GM19397 (cell line): ENCODE measurements around the gene TCP11L2.
"Not testable (repeated sequence)": the region's sequence is repeated elsewhere in the genome, so short reads cannot be mapped to it uniquely, and the experiment has no call there.

Experiments used
- ATAC-seq: cut with Tn5 transposase; IDR thresholded peaks from one replicate; pipeline ENCODE4 v1.9.1; 2021; ENCODE audit warnings: mild to moderate bottlenecking, moderate library complexity; ENCODE audit not compliant: unreplicated experiment

TCP11L2 gene

DNA sequence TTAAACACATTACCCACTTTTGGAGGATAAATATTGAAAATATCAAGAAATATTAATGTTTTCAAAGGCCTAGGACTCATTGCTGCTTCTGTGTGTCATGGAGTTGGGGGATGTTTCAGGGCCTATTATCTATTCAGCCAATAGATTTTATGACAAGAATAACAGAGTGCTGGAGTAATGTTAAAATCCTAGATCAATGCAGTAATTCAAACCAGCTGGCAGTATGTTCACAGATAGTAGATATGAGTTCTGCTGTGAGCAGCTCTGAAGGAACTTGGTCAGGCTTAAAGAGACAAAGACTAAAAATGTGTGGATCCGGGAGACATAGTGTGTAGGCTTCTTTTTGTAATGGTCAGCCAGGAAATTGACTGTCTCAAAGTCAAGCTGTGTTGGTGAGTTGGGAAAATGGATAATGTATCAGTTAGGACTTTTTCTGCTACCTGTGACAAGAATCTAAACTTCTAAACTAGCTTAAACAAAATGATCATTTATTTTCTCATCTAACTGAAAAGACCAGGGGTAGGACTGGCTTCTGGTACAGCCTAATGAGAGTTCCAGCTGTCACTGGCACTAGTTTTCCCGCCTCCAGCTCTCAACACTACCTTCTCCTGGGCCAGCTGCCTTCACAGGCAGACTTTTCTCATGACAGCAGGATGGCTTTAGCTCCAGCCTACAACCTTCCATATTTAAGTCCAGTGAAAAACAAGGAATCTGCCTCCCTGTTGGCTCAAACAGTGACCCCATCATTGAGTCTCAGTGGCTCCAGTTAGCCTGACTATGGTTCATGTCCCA lies 38.7 kb downstream of the TCP11L2 start:
- no peak for ATAC-seq

DNA sequence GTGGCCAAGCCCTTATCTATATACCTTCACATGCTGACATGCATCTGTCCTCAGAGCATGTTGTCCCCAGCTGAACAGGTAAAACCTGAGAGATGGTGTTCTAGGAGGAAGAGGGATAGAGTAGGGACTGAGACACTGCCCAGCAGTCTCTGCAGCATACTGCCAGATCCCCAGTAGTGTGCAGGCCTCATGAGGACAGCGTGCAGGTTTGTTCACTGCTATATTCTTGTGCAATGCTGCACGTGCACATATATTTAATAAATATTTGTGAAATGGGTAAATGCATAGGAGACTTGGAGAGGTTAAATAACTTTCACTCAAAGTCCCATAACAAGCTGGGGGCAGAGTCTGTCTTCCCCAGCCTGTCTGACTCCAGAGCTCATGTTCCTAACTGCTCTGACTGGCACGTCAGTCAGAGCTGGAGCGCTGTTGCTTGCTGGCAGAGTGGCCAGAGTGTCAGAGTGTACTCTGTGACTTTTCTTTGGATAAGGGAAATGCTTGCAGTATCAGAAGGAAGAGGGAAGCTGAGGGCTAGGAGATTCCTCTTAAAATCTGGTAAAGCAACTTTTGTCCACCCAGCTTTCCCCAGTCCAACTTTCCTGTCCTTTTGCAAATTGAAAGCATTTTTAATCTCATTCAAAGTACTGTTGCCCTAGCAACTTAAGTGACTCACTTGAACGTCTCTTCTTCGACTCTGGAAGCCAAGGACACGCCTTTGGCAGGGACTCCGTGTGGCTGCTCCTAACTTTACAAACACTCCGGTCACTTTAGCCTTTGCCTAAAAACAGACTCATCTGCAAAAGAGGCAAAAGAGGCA lies 40.1 kb downstream of the TCP11L2 start:
- no peak for ATAC-seq

DNA sequence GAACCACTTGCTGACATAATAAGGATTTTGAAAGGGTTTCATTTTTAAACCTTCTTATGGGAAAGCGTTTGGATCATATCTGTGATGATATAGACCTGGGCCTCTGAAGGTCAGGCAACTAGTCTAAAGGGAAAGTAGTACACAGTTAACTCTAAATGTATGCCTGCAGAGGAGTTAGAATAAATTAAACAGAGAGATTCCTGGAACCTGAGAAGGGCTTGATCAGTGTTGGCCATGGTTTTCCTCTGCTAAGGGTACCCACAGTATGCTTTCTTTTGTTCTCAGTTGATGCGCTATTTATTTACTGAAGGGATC lies 40.6 kb downstream of the TCP11L2 start:
- no peak for ATAC-seq

DNA sequence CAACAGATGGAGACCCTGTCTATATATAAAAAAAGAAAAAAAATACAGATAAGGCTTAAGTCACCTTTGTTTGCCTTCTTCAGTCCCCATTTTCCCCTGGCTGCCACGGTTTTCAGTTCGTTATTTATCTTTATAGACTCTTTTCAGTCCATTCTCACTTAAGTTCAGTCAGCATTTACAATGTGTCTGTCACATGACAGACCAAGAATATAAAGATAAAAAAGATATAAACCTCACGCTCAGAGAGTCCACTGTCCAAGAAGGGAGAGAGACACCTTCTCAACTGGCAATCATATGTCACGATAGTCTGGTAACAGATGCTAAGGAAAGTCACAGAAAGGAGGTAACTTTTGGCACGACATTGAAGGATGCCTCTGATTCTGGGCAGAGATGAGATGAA lies 41.6 kb downstream of the TCP11L2 start:
- no peak for ATAC-seq

DNA sequence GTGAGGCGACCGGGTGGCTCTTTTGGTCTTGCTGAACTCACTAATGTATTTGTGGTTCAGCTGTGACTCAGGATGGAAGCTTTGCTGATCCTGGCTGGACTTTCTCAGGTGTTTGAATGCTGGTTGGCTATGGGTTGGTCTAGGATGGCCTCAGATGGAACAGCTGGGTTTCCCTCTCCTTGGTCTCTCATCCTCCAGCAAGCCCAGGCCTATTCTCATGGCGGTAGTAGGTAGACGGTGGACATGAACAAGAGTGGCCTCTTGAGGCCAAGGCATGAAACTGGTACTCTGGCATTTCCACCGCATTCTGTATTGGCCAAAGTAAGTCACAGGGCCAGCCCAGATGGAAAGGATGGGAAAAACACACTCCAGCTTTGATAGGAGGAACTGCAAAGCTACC lies 43.2 kb downstream of the TCP11L2 start:
- no peak for ATAC-seq

DNA sequence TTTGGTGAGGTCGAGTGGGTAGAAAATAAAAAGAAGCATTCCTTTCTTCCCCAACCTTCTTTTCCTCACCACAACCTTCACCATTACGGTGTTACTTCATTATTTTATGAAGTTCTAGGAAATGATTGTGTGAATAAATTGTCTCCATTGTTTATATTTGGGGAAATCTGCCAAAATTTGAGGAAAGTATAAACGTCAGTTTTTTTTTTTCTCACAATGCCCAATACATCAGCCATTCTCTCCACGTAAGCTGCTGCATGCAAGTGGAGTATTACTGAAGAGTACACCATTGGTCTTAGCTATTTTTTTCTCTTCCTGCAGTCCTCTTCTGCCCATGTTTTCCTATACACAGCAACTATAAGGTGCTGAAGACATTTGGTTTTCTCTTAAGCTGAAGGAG lies 45.9 kb downstream of the TCP11L2 start:
- ATAC-seq, result no peak

DNA sequence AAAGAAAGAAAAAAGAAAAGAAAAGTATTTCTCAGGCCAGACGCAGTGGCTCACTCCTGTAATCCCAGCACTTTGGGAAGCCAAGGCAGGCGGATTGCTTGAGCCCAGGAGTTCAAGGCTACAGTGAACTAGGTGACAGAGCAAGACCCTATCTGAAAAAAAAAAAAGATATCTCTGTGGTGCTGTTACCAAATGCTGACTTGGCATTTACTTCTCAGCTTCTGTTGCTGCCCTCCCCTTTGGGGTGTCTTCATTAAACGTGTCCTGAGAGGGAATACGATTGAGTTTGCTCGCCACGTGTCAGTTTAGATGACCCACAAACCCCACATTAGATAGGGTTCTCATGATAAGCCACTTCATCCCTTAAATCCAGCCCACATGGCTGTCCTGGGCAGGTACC lies 50.6 kb downstream of the TCP11L2 start:
- ATAC-seq, result no peak

DNA sequence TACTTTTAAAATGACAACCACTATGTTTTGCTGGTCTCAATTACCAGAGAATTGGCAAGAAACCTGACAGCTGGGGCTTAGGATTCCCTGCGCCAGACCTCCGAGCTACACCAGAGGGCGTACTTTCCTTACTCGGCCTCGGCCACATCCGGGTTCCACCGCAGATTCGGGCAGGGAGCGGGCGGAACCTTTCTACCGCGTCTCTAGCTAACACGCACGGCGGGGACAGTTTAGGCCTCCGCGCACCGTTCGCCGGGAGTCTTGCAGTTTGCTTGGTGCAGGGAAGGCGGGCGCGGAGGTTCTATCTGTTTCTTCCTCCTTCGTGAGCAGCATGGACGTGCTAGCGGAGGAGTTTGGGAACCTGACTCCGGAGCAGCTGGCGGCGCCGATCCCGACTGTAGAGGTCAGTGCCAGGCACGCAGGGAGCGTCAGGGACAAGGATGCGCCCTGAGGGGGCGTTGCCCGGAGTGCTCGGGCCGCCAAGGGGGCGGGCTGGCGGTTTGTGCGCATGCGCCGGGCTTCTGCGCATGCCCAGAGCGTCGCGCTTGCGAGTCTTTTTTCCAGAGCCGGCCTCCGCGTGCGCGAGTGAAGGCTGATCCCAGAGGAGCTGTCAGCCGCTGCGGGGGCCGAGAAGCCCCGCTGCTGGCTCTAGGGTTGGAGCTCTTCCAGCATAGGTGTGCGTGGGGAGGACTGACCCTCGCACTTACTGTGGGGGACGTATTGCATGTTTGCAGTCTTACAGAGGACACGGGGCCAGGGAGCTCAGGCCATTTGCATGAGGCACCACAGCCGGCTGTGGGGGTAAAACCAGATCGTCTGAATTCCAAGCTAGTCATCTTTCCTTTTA lies 55.2 kb downstream of the TCP11L2 start, which contains the start of gene POLR3B:
TSS of gene POLR3B (plus strand) at position 200 of the 847 bp plus-strand sequence. CDS start at position 332, 132 bp downstream.
- ATAC-seq, result peak; percentile 87

DNA sequence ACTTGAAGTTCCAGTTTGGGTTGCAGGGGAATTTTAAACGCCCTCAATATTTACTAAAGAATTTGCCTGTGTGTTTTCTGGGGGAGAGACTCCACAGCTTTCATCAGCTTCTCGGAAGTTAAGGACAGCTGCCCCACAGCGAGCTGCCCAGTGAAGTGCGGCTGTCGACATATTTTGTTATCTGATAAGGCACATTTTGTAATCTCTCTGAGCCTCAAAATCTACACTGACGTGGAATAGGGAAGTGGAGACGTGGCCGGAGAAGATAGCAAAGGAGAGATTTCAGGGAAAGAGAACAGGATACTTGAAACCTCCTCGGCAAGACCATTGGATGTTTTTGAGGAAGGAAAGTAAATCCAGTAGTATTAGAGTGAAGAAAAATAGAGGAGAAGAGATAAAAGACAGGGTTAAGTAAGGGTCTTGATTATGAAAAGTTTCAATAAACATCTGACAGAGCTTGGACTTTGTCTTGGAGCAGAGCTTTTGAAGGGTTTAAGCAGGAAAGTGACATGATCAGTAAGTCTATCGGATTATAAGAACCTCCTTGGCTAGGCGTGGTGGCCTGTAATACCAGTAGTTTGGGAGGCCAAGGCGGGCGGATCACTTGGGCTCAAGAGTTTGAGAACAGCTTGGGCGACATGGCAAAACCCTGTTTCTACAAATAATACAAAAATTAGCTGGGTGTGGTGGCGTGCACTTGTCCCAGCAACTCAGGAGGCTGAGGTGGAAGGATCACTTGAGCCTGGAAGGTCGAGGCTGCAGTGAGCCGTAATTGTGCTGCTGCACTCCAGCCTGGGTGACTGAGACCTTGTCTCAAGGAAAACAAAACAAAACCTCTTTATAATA lies 56.1 kb downstream of the TCP11L2 start:
- ATAC-seq, result peak; percentile 1

DNA sequence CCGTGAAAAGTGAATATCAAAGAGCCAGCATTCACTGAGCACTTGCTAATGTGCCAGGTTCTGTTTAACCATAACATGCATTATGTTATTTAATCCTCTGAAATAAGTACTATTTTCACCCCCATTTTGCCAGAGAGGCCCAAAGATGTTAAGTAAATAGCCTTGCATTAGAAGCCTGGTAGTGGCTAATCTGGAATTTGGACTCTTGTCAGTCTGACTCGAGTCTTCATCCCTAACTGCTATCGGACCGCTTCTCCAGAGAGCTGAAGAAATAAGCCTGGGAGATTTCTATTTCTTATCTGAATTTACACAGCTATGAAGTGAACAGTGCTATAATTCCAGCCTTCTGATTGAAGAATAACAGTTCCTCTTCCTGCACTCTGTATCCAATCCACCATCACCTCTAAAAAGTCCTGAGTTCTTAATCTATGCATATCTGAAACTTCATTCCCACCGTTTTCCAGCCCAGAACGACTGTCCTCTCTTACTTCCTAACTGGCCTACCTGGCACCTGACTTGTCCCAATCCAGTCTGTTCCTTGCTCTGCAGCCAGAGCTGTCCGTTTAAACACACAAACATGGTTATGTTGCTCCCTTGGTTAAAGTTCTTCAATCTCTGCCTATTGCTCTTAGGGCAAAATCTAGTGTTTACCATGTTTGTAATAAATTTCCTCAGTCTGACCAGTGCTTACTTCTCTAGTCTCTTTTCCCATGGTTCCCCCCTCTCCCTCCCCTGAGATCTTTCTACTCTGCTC lies 57.3 kb downstream of the TCP11L2 start:
- no peak for ATAC-seq

DNA sequence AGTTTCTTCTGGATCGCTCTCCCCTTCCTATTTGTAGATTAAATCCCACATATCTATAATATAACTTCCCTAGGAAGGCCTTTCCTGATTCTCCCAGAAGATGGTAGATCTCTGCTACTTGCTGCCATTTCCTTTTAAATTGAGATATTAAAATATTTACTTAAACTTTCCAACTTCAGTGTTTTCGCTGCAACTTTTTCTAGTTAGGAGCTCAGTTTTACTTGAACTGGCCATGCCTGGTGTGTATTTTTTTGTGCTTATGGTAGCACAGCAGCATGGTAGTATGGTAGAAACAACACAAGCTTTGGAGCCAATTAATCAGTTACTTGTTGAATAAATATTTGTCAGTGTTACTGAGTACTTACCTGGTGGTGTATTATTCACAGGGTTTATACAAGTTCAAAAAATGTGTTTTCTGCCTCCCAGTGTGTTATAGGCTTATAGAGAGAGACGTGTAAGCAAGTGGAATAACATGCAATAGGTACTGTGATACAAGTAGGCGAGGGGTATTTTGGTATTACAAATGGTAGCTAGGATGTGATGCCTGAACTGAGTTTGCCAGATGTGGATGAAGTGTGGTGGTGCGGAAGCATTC lies 58.0 kb downstream of the TCP11L2 start:
- no peak for ATAC-seq

DNA sequence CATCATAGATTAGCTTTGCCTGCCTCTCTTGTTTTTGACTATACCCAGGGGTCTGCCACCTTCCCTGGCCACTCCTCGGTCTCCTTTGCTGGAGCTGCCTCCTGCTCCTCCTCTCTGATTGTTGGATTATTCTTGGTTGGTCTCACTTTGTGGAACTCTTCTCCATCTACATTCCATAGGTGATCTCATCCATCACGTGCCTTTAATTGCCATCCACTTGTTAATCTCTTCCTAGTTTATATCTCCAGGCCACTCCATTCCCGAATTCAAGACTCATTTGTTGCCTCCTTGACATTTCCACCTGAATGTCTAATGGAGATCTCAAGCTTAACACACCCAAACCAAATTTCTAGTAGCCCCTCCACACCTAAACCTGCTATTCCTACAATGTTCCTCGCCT lies 60.4 kb downstream of the TCP11L2 start:
- ATAC-seq, result no peak

DNA sequence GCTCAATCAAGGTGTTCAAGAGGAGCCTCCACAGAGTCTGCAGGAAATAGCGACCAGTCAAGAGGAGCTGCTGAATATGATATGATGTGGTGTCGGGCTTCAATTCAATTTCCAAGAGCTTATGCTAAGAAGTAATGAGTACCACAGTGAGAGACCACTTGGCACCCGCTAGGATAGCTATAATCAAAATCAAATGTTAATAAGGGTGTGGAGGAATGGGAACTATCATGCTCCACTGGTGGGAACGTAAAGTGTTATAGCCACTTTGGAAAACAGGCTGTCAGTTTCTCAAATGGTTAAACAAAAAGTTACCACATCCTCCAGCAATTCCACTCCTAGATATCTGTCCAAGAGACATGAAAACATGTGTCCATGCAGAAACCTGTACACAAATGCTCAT lies 61.7 kb downstream of the TCP11L2 start:
- no peak for ATAC-seq

DNA sequence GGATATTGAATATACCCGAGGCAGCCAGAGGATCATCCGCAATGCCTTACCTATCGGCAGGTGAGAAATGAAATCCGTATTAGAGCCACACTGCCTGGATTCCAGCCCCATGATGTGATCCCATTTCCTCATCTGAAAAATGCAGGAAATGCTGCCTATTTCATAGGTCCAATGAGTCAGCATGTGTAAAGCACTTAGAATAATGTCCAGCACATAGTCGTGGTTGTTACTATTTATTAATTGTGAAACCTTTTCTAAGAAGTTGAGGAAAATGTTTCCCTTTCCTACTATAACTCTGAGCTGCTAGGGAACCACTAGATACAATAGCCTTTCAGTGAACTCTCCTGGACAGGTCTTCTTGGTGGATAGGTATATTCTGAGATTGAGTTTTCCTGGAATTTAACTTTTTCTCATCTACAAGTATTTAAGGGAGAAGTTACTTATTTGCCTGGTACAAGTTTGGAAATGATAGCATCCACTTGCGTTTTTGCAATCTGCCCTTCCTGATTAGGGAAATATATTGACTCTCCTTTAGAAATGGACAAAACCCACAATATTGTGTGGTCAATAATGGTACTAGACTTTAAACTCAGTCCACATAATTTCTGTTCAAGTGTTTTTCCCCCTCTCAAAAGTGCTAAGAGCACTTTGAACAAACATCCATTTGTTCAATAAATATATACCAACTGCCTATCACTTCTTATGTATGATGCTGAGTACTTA lies 67.3 kb downstream of the TCP11L2 start:
- no peak for ATAC-seq

DNA sequence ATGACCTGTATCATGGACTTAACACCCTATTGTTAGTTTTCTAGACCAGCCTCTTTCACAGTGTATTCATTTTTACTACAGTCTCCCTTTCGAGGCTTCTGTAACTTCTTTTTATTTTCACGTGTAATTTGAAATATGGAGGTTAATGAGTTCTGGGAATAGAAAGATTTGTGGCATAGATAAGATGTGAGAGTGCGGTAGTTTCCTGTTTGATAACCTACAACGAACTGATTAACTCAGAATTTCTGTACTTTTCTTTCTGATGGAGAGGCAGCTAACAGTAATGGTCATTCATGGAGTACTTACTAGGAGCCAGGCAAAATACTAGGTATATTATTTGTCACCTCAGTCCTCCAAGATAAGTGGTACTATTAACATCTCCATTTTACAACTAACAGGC lies 76.3 kb downstream of the TCP11L2 start:
- no peak for ATAC-seq

DNA sequence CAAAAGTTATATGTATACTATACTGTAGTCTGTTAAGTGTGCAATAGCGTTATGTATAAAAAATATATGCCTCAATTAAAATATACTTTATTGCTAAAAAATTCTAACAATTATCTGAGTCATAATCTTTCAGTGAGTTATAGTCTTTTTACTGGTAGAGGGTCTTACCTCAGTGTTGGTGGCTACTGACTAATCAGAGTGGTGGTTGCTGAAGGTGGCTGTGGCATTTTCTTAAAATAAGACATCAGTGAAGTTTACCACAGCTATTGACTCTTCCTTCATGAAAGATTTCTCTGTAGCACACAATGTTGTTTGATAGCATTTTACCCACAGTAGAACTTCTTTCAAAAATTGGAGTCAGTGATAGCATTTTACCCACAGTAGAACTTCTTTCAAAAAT lies 78.4 kb downstream of the TCP11L2 start:
- ATAC-seq, result no peak

DNA sequence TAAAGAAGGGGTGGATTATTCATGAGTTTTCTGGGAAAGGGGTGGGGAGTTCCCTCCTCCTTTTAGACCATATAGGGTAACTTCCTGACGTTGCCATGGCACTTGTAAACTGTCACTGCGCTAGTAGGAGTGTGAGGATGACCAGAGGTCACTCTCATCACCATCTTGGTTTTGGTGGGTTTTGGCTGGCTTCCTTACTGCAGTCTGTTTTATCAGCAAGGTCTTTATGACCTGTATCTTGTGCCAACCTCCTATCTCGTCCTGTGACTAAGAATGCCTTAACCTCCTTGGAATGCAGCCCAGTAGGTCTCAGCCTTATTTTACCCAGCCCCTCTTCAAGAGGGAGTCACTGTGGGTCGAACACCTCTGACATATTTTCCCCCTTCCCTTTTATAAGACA lies 79.3 kb downstream of the TCP11L2 start:
- not testable (repeated sequence) for ATAC-seq

DNA sequence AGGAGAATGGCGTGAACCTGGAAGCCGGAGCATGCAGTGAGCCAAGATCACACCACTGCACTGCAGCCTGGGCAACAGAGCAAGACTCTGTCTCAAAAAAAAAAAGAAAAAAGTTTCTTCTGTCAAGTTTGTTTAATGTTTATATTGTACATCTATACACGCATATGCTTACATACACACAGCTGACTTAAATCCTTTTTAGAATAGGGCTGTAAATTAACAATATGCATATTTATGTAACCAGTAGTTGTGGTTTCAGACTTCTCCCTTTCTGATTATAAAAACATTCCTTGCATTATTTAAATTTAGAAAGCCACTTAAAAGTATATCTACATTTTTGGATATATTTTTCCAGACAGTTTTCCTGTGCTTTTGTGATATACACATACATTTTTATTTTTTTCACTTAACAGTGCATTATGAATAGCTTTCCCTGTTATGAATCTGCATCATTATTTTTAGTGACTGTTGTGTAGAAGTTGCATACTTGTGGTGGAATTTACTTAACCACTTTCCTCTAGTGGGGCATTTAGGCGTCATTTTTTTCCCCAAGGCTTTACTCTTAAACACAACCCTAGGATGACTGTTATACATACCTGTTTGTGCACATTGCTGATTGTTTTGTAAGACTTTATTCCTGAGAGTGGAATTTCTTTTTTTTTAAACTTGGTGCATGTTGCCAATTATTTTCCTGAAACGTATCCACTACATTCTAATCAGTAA lies 84.4 kb downstream of the TCP11L2 start:
- ATAC-seq, result no peak
